GM18508 (cell line): Measurements from ENCODE around the gene SSB.
A peak's percentile ranks its signal among the peaks of the same experiment; 100 is the strongest.
"Not testable (repeated sequence)": the region's sequence is repeated elsewhere in the genome, so short reads cannot be mapped to it uniquely, and the experiment has no call there.

Experiments used
- ATAC-seq: cut with Tn5 transposase; IDR thresholded peaks from one replicate; pipeline ENCODE4 v1.9.1; 2021; ENCODE audit warnings: moderate number of reproducible peaks; ENCODE audit not compliant: insufficient read depth, unreplicated experiment

Gene SSB

GRCh38 chr2:169781249-169782013 is 17.2 kb upstream of the SSB start:
- no peak for ATAC-seq

DNA sequence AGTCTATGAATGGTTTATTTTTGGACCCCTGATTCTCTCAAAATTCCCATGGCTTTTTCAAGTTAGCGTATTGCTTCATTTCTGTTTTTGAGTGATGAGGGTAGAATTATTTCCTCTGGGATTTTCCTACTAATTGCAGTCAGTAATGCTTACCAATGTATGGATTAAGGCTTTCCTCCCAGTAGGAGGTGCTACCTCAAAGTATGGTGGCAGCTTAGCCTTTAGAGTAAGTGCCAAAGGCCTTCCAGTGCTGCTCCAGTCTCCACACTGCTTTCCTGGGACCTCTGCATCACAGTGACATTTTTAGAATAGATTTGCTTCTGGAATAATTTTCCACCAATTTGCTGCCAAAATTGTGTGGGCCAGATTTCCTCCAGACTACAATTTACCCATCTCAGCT is 16.2 kb upstream of the SSB start:
- ATAC-seq: no peak

DNA sequence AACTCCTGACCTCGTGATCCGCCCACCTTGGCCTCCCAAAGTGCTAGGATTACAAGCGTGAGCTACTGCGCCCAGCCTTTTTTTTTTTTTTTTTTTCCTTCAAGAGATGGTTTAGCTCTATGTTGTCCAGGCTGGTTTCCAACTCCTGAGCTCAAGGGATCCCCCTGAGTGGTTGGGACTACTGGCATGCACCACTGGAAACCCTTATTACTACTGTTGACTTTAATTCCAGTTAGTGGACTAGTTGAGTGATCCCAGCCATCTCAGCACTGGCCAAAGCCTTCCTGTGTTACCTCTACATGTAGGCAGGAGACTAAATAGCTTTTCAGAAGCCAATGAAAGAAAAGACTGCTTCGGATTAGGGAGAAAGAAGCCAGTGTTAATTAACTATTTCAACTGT is 8.1 kb upstream of the SSB start:
- no peak for ATAC-seq

DNA sequence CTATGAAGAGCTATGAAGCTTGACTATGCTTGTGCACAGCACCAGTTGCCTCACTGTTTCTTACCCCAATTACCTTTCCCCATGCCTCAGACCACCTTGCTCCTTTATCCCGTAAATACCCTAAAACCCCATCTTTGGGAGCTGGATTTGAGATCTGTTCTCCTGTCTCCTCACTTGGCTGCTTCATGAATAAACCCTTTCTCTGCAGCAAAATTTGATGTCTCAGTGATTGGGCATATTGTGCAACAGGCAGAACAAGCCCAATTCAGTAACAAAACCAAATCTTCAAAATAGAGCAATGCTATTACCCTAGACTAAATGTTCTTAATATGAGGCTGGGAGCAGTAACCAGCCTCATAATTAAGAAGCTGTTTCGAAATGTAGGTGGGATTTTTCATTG is 3.5 kb upstream of the SSB start:
- ATAC-seq: no peak

GRCh38 chr2:169796441-169796840 is 2.2 kb upstream of the SSB start:
- no peak for ATAC-seq

DNA sequence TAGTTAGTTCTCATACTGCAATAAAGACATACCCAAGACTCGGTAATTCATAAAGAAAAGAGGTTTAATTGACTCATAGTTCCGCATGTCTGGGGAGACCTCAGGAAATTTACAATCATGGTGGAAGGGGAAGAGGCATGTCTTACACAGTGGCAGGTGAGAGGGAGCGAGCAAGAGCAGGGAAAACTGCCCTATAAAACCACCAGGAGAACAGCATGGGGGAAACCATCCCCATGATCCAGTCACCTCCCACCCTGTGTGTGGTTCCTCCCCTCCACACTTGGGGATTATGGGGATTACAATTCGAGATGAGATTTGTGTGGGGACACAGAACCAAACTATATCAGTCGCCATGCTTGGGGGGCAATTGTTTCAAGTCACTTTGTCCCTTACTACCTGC is 1.1 kb upstream of the SSB start:
- ATAC-seq: no peak

GRCh38 chr2:169798397-169798717 is 314 bp upstream of the SSB start:
- peak; percentile 2 for ATAC-seq

DNA sequence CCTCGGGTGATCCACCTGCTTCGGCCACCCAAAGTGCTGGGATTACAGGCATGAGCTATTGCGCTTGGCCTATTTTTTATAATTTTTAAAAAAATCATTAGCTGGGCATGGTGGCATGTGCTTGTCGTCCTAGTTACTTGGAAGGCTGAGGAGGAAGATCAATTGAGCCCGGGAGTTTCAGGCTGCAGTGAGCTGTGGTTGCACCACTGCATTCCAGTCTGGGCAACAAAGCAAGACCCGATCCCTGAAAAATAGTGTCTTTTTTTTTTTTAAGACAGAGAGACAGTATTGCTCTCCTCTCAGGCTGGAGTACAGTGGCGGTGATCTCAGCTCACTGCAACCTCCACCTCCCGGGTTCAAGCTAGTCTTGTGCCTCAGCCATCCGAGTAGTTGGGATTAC is 4.8 kb downstream of the SSB start:
- ATAC-seq: no peak

GRCh38 chr2:169806586-169806985 is 7.9 kb downstream of the SSB start:
- no peak for ATAC-seq

DNA sequence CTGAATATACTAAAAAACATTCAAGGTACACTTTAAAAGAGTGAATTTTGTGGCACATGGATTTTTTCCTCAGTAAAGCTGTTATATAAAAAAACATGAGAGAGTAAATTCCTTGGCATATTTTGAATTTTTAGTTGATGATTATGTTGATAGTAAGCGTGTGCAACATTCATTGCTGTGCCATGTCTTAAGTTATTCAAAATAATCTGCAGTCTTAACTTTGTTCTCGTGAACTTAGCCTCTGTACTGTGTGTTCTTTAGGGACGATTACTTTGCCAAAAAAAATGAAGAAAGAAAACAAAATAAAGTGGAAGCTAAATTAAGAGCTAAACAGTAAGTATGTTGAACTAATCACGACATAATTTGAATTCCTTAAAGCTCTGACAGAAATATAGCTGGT is 9.6 kb downstream of the SSB start:
- ATAC-seq: no peak

GRCh38 chr2:169815849-169816248 is 17.2 kb downstream of the SSB start:
- ATAC-seq: no peak

DNA sequence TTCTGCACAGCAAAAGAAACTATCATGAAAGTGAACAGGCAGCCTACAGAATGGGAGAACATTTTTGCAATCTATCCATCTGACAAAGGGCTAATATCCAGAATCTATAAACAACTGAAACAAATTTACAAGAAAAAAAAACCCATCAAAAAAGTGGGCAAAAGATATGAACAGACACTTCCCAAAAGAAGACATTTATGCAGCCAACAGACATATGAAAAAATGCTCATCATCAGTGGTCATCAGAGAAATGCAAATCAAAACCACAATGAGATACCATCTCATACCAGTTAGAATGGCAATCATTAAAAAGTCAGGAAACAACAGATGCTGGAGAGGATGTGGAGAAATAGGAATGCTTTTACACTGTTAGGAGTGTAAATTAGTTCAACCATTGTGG is 18.3 kb downstream of the SSB start:
- ATAC-seq: not testable (repeated sequence)

DNA sequence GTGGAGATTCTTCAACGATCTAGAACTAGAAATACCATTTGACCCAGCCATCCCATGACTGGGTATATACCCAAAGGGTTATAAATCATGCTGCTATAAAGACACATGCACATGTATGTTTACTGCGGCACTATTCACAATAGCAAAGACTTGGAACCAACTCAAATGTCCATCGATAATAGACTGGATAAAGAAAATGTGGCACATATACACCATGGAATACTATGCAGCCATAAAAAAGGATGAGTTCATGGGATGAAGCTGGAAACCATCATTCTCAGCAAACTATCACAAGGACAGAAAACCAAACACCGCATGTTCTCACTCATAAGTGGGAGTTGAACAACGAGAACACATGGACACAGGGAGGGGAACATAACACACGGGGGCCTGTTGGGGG is 18.7 kb downstream of the SSB start:
- ATAC-seq: not testable (repeated sequence)

- ATAC-seq: no peak
Observed at GRCh38 chr2:169818241-169818640, 19.6 kb downstream of the SSB start.

GRCh38 chr2:169819106-169819505 is 20.4 kb downstream of the SSB start:
- no peak for ATAC-seq

DNA sequence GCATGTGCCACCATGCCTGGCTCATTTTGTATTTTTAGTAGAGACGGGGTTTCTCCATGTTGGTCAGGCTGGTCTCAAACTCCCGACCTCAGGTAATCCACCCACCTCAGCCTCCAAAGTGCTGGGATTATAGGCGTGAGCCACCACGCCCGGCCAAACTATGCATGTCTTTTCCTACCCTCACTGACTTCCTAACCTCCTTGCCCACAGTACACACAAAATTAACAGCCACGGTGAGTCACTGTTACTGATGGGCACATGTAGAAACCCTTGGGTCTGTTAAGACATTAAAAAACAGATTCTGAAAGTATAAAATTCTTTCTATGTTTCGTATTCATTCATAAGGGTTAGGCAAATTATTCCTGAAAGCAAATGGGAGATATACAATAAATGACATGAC is 21.4 kb downstream of the SSB start:
- ATAC-seq: not testable (repeated sequence)

GRCh38 chr2:169822036-169822435 is 23.4 kb downstream of the SSB start:
- no peak for ATAC-seq

DNA sequence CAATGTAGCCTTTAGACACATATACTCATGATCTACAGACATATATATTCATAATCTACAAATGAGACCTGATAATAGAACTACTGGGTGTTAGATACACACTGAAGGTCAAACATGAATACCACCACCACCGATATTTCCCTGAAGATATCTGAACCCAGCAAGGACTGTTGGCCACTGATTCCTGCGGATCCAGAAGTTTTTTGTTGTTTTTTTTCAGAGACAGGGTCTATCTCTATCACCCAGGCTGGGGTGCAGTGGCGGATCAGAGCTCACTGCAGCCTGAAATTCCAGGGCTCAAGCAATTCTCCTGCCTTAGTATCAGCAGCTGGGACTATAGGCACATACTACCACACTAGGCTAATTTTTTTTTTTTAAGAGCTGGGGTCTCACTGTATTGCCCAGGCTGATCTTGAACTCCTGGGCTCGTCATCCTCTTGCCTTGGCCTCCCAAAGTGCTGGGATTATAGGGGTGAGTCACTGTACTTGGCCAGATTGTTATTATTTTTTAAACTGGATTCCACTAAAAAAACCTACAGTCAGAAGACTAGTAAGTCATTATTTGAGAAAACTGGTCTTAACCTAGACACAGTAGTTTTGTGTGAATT is 24.2 kb downstream of the SSB start:
- no peak for ATAC-seq

- ATAC-seq: no peak
Observed at GRCh38 chr2:169823996-169824372, 25.3 kb downstream of the SSB start.

DNA sequence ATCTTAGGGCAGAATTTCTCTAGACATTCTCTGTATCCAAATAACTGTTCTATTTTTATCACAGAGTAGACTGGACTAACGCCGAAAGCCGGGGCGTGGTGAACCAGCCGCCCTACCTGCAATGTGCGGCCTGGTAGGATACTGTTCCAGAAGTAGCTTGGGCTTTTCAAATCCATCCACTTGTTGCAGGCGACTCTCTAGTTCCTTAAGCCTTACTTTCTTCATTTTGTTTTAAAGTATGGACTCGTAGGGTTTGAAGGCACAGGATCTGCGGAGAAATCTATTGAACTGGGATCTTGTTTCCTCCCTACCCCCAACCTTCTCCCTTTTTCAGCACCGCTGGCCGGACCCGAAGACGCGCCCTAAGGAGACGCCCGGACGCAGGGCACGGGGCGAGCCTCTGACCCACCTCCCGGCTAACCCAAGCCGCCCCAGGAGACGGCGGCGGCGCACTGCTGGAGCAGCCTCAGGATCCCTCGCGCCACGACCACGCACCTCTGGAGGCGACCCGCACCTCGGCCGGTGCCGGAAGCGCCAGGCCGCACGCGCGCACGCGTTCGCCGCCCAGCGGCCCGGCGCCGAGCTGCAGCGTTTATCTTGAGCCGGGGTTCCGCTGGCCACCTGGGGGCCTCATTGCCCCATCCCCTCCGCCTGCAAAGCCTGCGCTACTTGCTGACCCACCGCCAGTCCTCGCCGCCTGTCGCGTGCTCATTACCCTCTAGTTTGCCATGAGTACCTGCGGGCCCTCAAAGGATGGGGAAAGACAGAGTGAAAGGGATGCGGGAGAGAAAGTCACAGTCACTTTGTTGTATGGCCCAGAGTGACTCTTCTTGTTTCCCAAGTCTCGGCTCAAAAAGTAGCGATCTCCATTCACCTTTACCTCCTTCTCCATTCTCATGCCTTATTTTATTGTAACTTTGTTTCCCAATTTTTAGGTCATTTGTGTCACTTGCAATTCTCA is 26.0 kb downstream of the SSB start, which contains the start of gene METTL5:
Gene METTL5, minus strand, starts transcription at position 533 of the 961 bp plus-strand sequence. Its CDS starts 308 bp downstream, at position 225.
- ATAC-seq: no peak
